Measurements from ENCODE around the gene TMEM178B. TPM values are rescaled to one million over a fixed set of nuclear protein-coding genes. Genes with fewer than 3 reads are reported as not detected.

TMEM178B gene
- total and polyA plus RNA-seq, 8 donors: 0.42 to 3.0 (median 2.1) TPM

- FAIRE-seq (no peak), ATAC-seq (no peak), DNase-seq (no peak)
- Histone ChIP-seq H3K27me3 (no peaks in the 10 kb centered on the region), H3K4me1 (no peaks in the 10 kb centered on the region), H3K36me3 (no peaks in the 10 kb centered on the region), H3K9me3 (no peaks in the 10 kb centered on the region), H3K4me3 (no peak overlapping the region), H3K27ac (no peak overlapping the region)
- TF ChIP-seq, protein P1, sequence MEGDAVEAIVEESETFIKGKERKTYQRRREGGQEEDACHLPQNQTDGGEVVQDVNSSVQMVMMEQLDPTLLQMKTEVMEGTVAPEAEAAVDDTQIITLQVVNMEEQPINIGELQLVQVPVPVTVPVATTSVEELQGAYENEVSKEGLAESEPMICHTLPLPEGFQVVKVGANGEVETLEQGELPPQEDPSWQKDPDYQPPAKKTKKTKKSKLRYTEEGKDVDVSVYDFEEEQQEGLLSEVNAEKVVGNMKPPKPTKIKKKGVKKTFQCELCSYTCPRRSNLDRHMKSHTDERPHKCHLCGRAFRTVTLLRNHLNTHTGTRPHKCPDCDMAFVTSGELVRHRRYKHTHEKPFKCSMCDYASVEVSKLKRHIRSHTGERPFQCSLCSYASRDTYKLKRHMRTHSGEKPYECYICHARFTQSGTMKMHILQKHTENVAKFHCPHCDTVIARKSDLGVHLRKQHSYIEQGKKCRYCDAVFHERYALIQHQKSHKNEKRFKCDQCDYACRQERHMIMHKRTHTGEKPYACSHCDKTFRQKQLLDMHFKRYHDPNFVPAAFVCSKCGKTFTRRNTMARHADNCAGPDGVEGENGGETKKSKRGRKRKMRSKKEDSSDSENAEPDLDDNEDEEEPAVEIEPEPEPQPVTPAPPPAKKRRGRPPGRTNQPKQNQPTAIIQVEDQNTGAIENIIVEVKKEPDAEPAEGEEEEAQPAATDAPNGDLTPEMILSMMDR (IDR thresholded peaks at IDR 0.05): no peak
- WGBS, 2 donors: 57 to 63% methylated on average over 4 of the region's 4 CpGs
- intact Hi-C loops (cut with DNase I): no loop called here
These were observed 82.5 kb downstream of the TMEM178B start for GRCh38 chr7:141156407-141156806.

- ATAC-seq (no peak), FAIRE-seq (no peak), DNase-seq (no peak)
- Histone ChIP-seq H3K36me3 (no peaks in the 10 kb centered on the region), H3K4me1 (no peaks in the 10 kb centered on the region), H3K4me3 (no peak overlapping the region), H3K9me3 (no peaks in the 10 kb centered on the region), H3K27ac (no peak overlapping the region), H3K27me3 (no peaks in the 10 kb centered on the region)
- intact Hi-C loops (cut with DNase I): no loop called here
- WGBS, 2 donors: 85 to 88% methylated on average over 16 of the region's 16 CpGs
- TF ChIP-seq, protein P1 (IDR thresholded peaks at IDR 0.05): no peak
These were observed 83.4 kb downstream of the TMEM178B start for GRCh38 chr7:141157138-141157765.

GRCh38 chr7:141158561-141158960 is 84.7 kb downstream of the TMEM178B start:
- no peaks in the 10 kb centered on the region for H3K27me3 ChIP-seq
- WGBS, 2 donors: 57 to 68% methylated on average over 4 of the region's 4 CpGs
- no peaks in the 10 kb centered on the region for H3K4me1 ChIP-seq
- TF ChIP-seq, protein P1 (IDR thresholded peaks at IDR 0.05): no peak
- no peak overlapping the region for H3K4me3 ChIP-seq
- H3K36me3 ChIP-seq: no peaks in the 10 kb centered on the region
- H3K27ac ChIP-seq: no peak overlapping the region
- intact Hi-C loops (cut with DNase I): no loop called here
- FAIRE-seq (no peak), ATAC-seq (peak in 3 of 4 donors; percentile 29 to 73 (median 49)), DNase-seq (peak in 2 of 6 donors; percentile 16 to 17)
- no peaks in the 10 kb centered on the region for H3K9me3 ChIP-seq

DNA sequence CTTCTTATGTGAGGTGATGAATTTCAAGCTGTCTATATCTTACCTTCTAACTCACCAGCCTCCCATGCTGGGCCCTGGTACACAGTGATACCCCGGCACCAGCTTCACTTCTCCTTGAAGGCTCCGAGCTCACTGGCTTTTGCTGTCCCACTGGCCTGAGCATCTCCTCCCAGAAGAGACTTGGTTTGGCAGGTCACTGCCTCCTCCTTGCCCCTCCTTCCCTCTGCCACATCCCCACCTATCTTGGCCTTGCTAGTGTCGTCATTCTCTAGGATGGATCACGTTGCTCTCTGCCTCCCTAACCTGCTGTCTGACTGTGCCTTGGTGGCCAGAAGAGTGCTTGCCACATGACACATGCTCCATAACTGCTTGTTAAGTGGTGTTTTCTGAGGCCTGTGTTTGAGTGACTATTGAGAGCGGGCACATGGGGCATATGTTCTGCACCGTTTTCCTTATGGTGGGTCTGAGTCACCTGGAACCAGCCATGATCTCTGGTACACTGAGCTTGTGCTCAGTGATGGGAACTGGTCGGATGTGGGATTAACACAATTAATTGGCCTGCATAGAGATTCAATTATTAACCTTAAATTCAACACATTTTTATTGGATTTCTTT is 86.5 kb downstream of the TMEM178B start:
- no peaks in the 10 kb centered on the region for H3K36me3 ChIP-seq
- H3K9me3 ChIP-seq: no peaks in the 10 kb centered on the region
- TF ChIP-seq, protein P1 (IDR thresholded peaks at IDR 0.05): no peak
- intact Hi-C loops (cut with DNase I): no loop called here
- H3K4me3 ChIP-seq: no peak overlapping the region
- no peak for DNase-seq
- H3K27me3 ChIP-seq: no peaks in the 10 kb centered on the region
- no peak overlapping the region for H3K27ac ChIP-seq
- no peak for FAIRE-seq
- ATAC-seq: no peak
- H3K4me1 ChIP-seq: no peaks in the 10 kb centered on the region
- WGBS, 2 donors: 81 to 83% methylated on average over 7 of the region's 7 CpGs
